NCI-H2081 treated with DMSO at 0.1 percent for 48 hours (cell line): ENCODE data around the gene MYLK.

ENCODE experiments used
- DNase-seq: peaks from one replicate; lab custom pipeline; 2025; lab: John Stamatoyannopoulos, UW

Gene MYLK

GRCh38 chr3:123642182-123642956 is 241.8 kb downstream of the MYLK start:
- DNase-seq = peak; percentile 24

GRCh38 chr3:123641505-123641904 is 242.6 kb downstream of the MYLK start:
- DNase-seq = no peak

GRCh38 chr3:123640740-123641462 is 243.2 kb downstream of the MYLK start:
- DNase-seq = no peak

GRCh38 chr3:123640311-123640710 is 243.8 kb downstream of the MYLK start:
- DNase-seq = no peak

- no peak for DNase-seq
Measured at GRCh38 chr3:123638936-123639689, 245.0 kb downstream of the MYLK start.

GRCh38 chr3:123637841-123638240 is 246.3 kb downstream of the MYLK start:
- DNase-seq = no peak

GRCh38 chr3:123637131-123637530 is 247.0 kb downstream of the MYLK start:
- DNase-seq = no peak

GRCh38 chr3:123636431-123636841 is 247.7 kb downstream of the MYLK start:
- DNase-seq = no peak

- DNase-seq = no peak
Measured at GRCh38 chr3:123635717-123636116, 248.4 kb downstream of the MYLK start.

GRCh38 chr3:123635217-123635616 is 248.9 kb downstream of the MYLK start:
- DNase-seq = no peak

- DNase-seq = no peak
Measured at GRCh38 chr3:123634149-123635051, 249.7 kb downstream of the MYLK start.

GRCh38 chr3:123633530-123633929 is 250.6 kb downstream of the MYLK start:
- no peak for DNase-seq

GRCh38 chr3:123632161-123632655 is 251.9 kb downstream of the MYLK start:
- no peak for DNase-seq

GRCh38 chr3:123629747-123630047 is 254.4 kb downstream of the MYLK start:
- DNase-seq = no peak

GRCh38 chr3:123628996-123629746 is 255.0 kb downstream of the MYLK start:
- no peak for DNase-seq

GRCh38 chr3:123627673-123628670 is 256.2 kb downstream of the MYLK start:
- no peak for DNase-seq

GRCh38 chr3:123626881-123627280 is 257.3 kb downstream of the MYLK start:
- DNase-seq = no peak

- no peak for DNase-seq
Measured at GRCh38 chr3:123624302-123624701, 259.8 kb downstream of the MYLK start.

- no peak for DNase-seq
Measured at GRCh38 chr3:123623346-123623880, 260.7 kb downstream of the MYLK start.
